ENCODE data around the gene PDE1C. TPM values are rescaled to one million over a fixed set of nuclear protein-coding genes. Genes with fewer than 3 reads are reported as not detected.

PDE1C gene
- total and polyA plus RNA-seq, 2 donors (not counting 1 experiment from before 2014, with no cell fraction given), result 16.6 to 27.6 TPM

DNA sequence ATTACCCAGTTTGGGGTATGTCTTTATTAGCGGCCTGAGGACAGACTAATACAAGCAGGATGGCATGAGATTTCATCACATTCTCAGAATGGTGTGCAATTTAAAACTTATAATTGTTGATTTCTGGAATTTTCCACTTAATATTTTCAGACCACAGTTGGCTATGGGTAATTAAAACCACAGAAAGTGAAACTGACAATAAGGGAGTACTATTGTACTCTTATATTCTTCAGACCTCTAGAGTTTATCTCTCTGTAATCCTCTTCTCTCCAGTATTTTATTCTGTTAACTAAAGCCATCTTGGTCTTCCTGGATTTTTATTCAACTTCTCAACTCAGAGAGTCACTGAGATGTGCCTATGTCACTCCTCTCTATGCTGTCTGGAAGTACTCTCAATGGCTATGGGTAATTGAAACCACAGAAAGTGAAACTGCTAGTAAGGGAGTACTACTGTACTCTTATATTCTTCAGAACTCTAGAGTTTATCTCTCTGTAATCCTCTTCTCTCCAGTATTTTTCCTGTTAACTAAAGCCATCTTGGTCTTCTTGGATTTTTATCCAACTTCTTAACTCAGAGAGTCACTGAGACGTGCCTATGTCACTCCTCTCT lies 264.9 kb downstream of the PDE1C start:
- no peaks in the 10 kb centered on the region for H4K20me1 ChIP-seq (ENCODE audit: control insufficient read depth, extremely low read depth, insufficient read depth, low read length)
- H3K9me3 ChIP-seq (ENCODE audit: control insufficient read depth, insufficient read depth, low read depth, low read length), result no peaks in the 10 kb centered on the region
- no peak overlapping the region for H2AFZ ChIP-seq (ENCODE audit: low read length)
- no peaks in the 10 kb centered on the region for H3K36me3 ChIP-seq (ENCODE audit: control insufficient read depth, insufficient read depth, low read length)
- TF ChIP-seq EZH2 (IDR thresholded peaks at IDR 0.05; ENCODE audit: low read length, missing control alignments) (no peak), CTCF (conservative IDR thresholded peaks at IDR 0.05 in 1 of 2, IDR thresholded peaks at IDR 0.05 in 1 of 2; ENCODE audit: low read depth in 1 of 2, low read length in 2 of 2) (no peak)
- no peak for DNase-seq (ENCODE audit: low read depth in 2 of 2)
- no peak overlapping the region for H3K4me3 ChIP-seq (replicated peaks in 1 of 4; ENCODE audit: control extremely low read depth in 1 of 4, insufficient read depth in 1 of 4, low read depth in 3 of 4, low read length in 4 of 4)
- H3K27ac ChIP-seq (ENCODE audit: insufficient read depth, low read length), result no peak overlapping the region
- no peak overlapping the region for H3K9ac ChIP-seq (ENCODE audit: insufficient read depth, low read length)
- no peaks in the 10 kb centered on the region for H3K27me3 ChIP-seq (ENCODE audit: control insufficient read depth, insufficient read depth, low read length)
- H3K4me1 ChIP-seq (ENCODE audit: control insufficient read depth, extremely low read depth, insufficient read depth, low read length), result no peaks in the 10 kb centered on the region
- H3K79me2 ChIP-seq (ENCODE audit: control insufficient read depth, insufficient read depth, low read length), result no peaks in the 10 kb centered on the region
- no peak overlapping the region for H3K4me2 ChIP-seq (ENCODE audit: extremely low read depth, insufficient read depth, low read length)

GRCh38 chr7:31796375-31796774 lies 273.8 kb downstream of the PDE1C start:
- H3K27ac ChIP-seq (ENCODE audit: insufficient read depth, low read length), result no peak overlapping the region

DNA sequence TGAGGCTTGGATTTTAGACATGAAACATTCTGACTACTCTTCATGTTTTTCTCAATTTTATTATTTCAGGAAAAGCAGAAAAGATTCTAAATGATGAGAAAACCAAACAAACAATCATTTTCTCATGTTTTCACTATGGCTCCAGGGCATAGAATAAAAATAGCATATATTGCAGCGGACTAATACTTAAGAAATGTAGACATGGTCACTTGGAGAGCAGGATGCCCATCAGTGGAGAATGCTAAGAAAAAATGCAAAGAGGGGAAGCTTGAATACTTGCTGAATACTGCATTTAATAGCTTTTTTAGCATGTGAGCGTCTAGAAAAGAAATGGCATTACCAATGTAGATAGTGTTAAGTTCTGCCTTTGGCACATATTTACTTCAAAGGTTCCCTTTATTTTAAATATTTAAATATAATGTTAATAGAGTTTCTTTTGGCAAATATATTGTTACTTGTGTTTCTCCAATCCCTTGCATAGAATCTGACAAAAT lies 275.3 kb downstream of the PDE1C start:
- H2AFZ ChIP-seq (ENCODE audit: low read length), result no peak overlapping the region
- no peaks in the 10 kb centered on the region for H3K36me3 ChIP-seq (ENCODE audit: control insufficient read depth, insufficient read depth, low read length)
- H3K27me3 ChIP-seq (ENCODE audit: control insufficient read depth, insufficient read depth, low read length), result no peaks in the 10 kb centered on the region
- DNase-seq (ENCODE audit: low read depth in 2 of 2), result no peak
- no peak overlapping the region for H3K4me3 ChIP-seq (replicated peaks in 1 of 4; ENCODE audit: control extremely low read depth in 1 of 4, insufficient read depth in 1 of 4, low read depth in 3 of 4, low read length in 4 of 4)
- H3K9ac ChIP-seq (ENCODE audit: insufficient read depth, low read length), result no peak overlapping the region
- no peaks in the 10 kb centered on the region for H3K9me3 ChIP-seq (ENCODE audit: control insufficient read depth, insufficient read depth, low read depth, low read length)
- TF ChIP-seq CTCF (conservative IDR thresholded peaks at IDR 0.05 in 1 of 2, IDR thresholded peaks at IDR 0.05 in 1 of 2; ENCODE audit: low read depth in 1 of 2, low read length in 2 of 2) (no peak), EZH2 (IDR thresholded peaks at IDR 0.05; ENCODE audit: low read length, missing control alignments) (no peak)
- H3K4me2 ChIP-seq (ENCODE audit: extremely low read depth, insufficient read depth, low read length), result no peak overlapping the region
- no peaks in the 10 kb centered on the region for H4K20me1 ChIP-seq (ENCODE audit: control insufficient read depth, extremely low read depth, insufficient read depth, low read length)
- no peaks in the 10 kb centered on the region for H3K79me2 ChIP-seq (ENCODE audit: control insufficient read depth, insufficient read depth, low read length)
- H3K4me1 ChIP-seq (ENCODE audit: control insufficient read depth, extremely low read depth, insufficient read depth, low read length), result no peaks in the 10 kb centered on the region
- no peak overlapping the region for H3K27ac ChIP-seq (ENCODE audit: insufficient read depth, low read length)

More at GRCh38 chr7:31796375-31796774, 273.8 kb downstream of the PDE1C start:
- Histone ChIP-seq H3K4me1 (ENCODE audit: control insufficient read depth, extremely low read depth, insufficient read depth, low read length) (no peaks in the 10 kb centered on the region), H2AFZ (ENCODE audit: low read length) (no peak overlapping the region), H3K4me3 (replicated peaks in 1 of 4; ENCODE audit: control extremely low read depth in 1 of 4, insufficient read depth in 1 of 4, low read depth in 3 of 4, low read length in 4 of 4) (no peak overlapping the region), H3K4me2 (ENCODE audit: extremely low read depth, insufficient read depth, low read length) (no peak overlapping the region), H3K9me3 (ENCODE audit: control insufficient read depth, insufficient read depth, low read depth, low read length) (no peaks in the 10 kb centered on the region), H4K20me1 (ENCODE audit: control insufficient read depth, extremely low read depth, insufficient read depth, low read length) (no peaks in the 10 kb centered on the region), H3K36me3 (ENCODE audit: control insufficient read depth, insufficient read depth, low read length) (no peaks in the 10 kb centered on the region), H3K79me2 (ENCODE audit: control insufficient read depth, insufficient read depth, low read length) (no peaks in the 10 kb centered on the region), H3K27me3 (ENCODE audit: control insufficient read depth, insufficient read depth, low read length) (no peaks in the 10 kb centered on the region), H3K9ac (ENCODE audit: insufficient read depth, low read length) (no peak overlapping the region)
- TF ChIP-seq EZH2 (IDR thresholded peaks at IDR 0.05; ENCODE audit: low read length, missing control alignments), result no peak
- TF ChIP-seq CTCF (conservative IDR thresholded peaks at IDR 0.05 in 1 of 2, IDR thresholded peaks at IDR 0.05 in 1 of 2; ENCODE audit: low read depth in 1 of 2, low read length in 2 of 2), result no peak
- DNase-seq (ENCODE audit: low read depth in 2 of 2), result peak in 1 of 2 donors; percentile 37
